GM19397 (cell line): Measurements from ENCODE around the gene SHLD1.

ENCODE experiments used
- ATAC-seq: cut with Tn5 transposase; IDR thresholded peaks from one replicate; pipeline ENCODE4 v1.9.1; 2021; ENCODE audit warnings: mild to moderate bottlenecking, moderate library complexity; ENCODE audit not compliant: unreplicated experiment

The SHLD1 gene

DNA sequence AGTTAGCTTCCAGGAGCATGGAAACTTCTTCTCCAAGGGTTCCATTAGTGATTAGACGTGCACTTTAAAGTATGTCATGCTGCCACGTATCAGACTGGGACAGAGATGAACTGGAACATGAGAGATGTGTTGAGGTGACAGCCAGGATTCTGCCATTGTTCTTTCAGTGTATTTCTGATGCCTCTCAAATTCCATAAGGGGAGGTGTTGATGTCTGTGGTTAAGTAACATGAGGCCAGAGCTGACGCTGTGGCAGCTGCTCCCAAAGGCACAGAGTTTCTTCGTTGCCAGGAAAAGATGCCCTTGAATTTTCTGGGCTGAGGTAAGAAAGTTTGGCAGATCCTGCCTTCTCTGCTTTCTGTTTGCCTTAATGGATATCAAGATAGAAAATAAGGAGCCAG lies 136.6 kb downstream of the SHLD1 start:
- ATAC-seq = no peak

GRCh38 chr20:5887386-5887785 lies 137.2 kb downstream of the SHLD1 start:
- no peak for ATAC-seq

DNA sequence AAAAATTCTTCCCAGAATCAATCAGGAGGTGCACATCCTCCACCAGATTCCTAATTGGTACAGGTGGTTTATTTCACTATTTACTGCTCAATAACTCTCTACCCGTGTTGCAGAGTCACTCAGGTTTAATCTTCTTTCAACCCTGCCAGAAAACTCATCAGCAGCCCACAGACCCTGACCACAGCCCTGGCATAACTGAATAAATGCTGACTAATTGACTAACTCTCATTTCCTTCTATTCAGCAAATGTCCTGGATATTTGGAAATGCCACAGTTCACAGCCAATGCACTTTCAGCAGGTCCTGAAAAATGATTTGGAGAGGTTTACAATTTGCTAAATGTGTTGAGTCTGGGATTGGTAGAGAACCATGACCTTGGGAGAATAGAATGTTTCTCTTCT lies 137.8 kb downstream of the SHLD1 start:
- no peak for ATAC-seq

DNA sequence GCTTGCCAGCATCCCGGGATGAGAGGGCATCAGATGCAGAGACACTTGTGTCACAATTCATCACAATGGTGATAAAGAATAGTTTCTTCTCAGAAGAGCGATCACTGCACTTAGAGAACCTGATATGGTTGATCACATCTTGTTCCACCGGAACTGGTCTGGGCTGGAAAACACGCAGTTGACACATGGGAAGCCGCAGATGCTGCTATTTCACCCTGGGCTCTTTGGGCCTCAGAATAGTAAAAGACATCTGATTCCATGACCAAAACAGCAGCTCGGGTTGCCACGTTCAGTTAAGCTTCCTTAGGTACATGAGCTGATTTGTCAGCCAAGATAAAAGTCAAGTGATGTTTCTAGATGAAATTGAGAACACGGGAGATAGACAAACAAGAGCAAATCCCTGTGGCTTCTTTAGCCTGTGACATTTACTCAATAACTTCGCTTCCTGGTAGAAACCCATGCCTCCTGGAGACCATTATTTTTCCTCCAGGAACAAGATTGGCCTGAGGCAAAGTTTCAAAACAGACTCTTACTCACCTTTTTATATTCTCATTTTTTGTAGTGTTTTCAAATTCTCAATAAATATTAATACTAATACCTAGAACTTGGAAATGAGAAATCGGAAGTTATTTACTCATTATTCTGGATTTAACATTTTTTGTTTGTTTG lies 140.7 kb downstream of the SHLD1 start:
- ATAC-seq = no peak

- no peak for ATAC-seq
These were observed 142.9 kb downstream of the SHLD1 start for GRCh38 chr20:5893052-5893451.

GRCh38 chr20:5893621-5894020 lies 143.4 kb downstream of the SHLD1 start:
- ATAC-seq = no peak

GRCh38 chr20:5895626-5896025 lies 145.4 kb downstream of the SHLD1 start:
- no peak for ATAC-seq

- ATAC-seq = no peak
These were observed 149.2 kb downstream of the SHLD1 start for GRCh38 chr20:5899444-5899843.

- no peak for ATAC-seq
These were observed 150.7 kb downstream of the SHLD1 start for GRCh38 chr20:5900908-5901307.

GRCh38 chr20:5908981-5909380 lies 158.8 kb downstream of the SHLD1 start:
- ATAC-seq = no peak

DNA sequence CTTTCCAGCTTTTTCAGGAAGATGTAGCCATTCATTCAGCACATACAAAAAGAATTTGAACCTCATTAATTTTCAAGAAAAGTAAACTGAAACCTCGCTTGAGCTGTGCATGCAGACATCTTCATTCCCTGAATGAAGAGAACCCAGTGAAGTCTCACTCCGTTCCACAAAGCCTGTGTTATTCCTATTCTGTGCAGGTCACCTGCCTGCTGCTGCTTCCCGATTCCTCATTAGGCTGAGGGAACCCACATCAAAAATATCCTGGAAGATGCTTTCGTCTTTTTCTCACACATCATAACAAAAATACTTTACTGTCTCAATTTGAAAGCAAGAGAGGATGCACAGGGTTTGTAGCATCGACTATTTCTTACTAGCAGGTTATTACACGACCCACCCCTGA lies 160.0 kb downstream of the SHLD1 start:
- no peak for ATAC-seq

DNA sequence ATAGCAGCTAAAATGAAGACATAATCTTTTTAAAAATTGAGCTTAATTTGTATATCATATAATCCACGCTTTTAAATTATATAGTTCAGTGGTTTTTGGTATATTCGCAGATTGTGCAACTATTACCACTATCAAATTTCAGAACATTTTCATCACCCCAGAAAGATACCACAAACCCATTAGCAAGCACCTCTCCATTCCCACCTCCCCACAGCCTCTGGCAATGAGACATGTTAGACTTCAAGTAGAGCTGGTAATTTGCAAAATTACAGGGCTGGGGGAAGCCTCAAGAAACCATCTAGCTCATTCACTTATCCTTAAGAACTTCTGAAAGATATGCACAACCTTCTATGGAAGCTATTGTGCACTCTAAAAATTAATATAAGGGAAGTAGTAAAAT lies 163.0 kb downstream of the SHLD1 start:
- no peak for ATAC-seq
